Epithelial cell of esophagus (primary cell): ENCODE data around the gene NKIRAS1.
A peak's percentile ranks its signal among the peaks of the same experiment; 100 is the strongest.
"Not testable (repeated sequence)": the region's sequence is repeated elsewhere in the genome, so short reads cannot be mapped to it uniquely, and the experiment has no call there.

Source experiments
- DNase-seq: peaks from one replicate; pipeline ENCODE4 v3.0.0; 2010; ENCODE audit warnings: low read depth
- H3K4me3 ChIP-seq: 2 replicates; pipeline ENCODE4 v1.5.1; 2011; ENCODE audit warnings: mild to moderate bottlenecking, low read length, control low read depth
- CTCF ChIP-seq: IDR thresholded peaks from 2 replicates; pipeline ENCODE4 v1.5.1; 2011; ENCODE audit warnings: low read depth, mild to moderate bottlenecking, low read length, control low read depth, inconsistent platforms; ENCODE audit not compliant: insufficient read depth; ENCODE audit errors: missing control alignments

The NKIRAS1 gene

GRCh38 chr3:23916152-23916885, 471 bp downstream of the NKIRAS1 start:
- no peak for TF ChIP-seq CTCF
- peak overlapping the region; percentile 86 for H3K4me3 ChIP-seq
- no peak for DNase-seq

- peak overlapping the region; percentile 86 for H3K4me3 ChIP-seq
- no peak for TF ChIP-seq CTCF
These were observed 1.2 kb downstream of the NKIRAS1 start for GRCh38 chr3:23915537-23916108.

DNA sequence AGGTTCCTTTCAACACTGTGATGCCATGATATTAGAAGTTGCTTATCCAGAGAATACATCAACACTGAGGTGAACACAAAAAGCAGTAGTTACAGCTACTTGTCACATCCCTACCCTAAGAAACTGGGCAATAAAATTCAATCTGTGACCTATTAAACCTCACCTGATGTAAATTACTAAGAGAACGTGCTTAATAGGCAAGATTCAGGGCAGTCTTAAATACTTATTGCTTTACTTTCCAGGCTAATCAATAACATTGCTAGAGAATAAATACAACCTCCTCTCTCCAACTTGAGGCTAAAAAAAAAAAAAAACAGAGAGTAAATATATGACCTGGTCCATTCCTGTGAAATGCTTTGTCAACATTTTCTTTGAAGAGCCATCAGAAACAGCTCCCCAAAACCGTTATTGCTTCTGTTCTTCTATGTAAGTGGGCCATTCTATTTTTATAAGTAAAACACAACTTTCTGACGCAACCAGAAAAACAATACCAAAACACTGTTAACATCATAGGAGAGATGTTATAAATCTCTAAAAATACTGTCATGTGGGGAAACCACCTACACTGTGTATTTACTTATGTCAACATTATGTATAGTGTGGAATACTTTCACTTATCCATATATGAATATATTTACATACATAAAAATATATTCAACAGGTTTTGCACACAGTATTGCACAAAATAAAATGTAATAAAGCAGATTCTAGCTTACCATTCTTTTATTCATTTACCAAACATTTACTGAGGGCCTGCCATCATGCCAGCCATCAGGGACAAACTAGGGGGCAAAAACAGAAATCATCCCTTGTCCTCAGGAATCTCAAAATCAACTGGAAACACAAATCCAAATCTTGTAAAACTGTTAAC, 2.7 kb downstream of the NKIRAS1 start:
- TF ChIP-seq CTCF, result no peak
- H3K4me3 ChIP-seq, result no peak overlapping the region
- no peak for DNase-seq

More at GRCh38 chr3:23915537-23916108, 1.2 kb downstream of the NKIRAS1 start:
- no peak for DNase-seq

GRCh38 chr3:23913182-23913581, 3.6 kb downstream of the NKIRAS1 start:
- DNase-seq, result no peak
- TF ChIP-seq CTCF, result no peak
- no peak overlapping the region for H3K4me3 ChIP-seq

- not testable (repeated sequence) for H3K4me3 ChIP-seq, DNase-seq
These were observed 4.5 kb downstream of the NKIRAS1 start for GRCh38 chr3:23912335-23912734.

DNA sequence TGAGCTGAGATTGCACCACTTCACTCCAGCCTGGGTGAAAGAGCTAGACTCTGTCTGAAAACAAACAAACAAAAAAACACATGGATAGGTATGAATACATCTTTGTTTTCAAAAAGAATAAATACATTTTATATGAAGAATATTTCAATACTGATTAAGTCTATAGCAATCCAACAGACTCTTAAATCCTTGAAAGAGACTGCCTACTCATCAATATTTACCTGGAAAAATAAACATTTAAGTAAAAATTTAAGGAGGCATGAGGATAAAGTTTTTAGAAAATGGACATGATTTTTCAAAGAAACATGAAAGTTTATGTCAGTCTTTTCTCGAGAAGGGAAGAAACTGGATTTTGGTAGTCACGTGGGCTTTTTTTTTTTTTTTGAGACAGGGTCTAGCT, 5.4 kb downstream of the NKIRAS1 start:
- no peak overlapping the region for H3K4me3 ChIP-seq
- DNase-seq, result no peak
- no peak for TF ChIP-seq CTCF

GRCh38 chr3:23909341-23909740, 7.4 kb downstream of the NKIRAS1 start:
- no peak overlapping the region for H3K4me3 ChIP-seq
- DNase-seq, result no peak
- no peak for TF ChIP-seq CTCF
